ENCODE results near the gene REST.
"Not testable (repeated sequence)": the region's sequence is repeated elsewhere in the genome, so short reads cannot be mapped to it uniquely, and the experiment has no call there.

- not testable (repeated sequence) for TF ChIP-seq SP1 (IDR thresholded peaks at IDR 0.05; ENCODE audit: low read depth, low read length); CTCF (IDR thresholded peaks at IDR 0.05; ENCODE audit: control extremely low read depth in 1 of 3, insufficient read depth in 1 of 3, low read depth in 1 of 3, low read length in 3 of 3); JUND (IDR thresholded peaks at IDR 0.05; ENCODE audit: low read length); JUN (IDR thresholded peaks at IDR 0.05; ENCODE audit: low read depth, low read length); RAD21 (IDR thresholded peaks at IDR 0.05 in 1 of 2, conservative IDR thresholded peaks at IDR 0.05 in 1 of 2; ENCODE audit: low read depth in 2 of 2, low read length in 2 of 2); RNF2 (IDR thresholded peaks at IDR 0.05; ENCODE audit: borderline replicate concordance, low read depth, low read length, missing control alignments, poor library complexity, severe bottlenecking); SIN3A (conservative IDR thresholded peaks at IDR 0.05 in 1 of 2, IDR thresholded peaks at IDR 0.05 in 1 of 2; ENCODE audit: low read depth in 1 of 2, low read length in 2 of 2); CHD7 (IDR thresholded peaks at IDR 0.05; ENCODE audit: insufficient replicate concordance, low read length); ATF3 (IDR thresholded peaks at IDR 0.05; ENCODE audit: insufficient read depth, low read depth, low read length)
These were observed 32.1 kb downstream of the REST start for GRCh38 chr4:56939826-56940225.

All from H1 (cell line).